Glutamatergic neuron (in vitro differentiated cells): ENCODE data around the gene EXPH5. TPM values are rescaled to one million over a fixed set of nuclear protein-coding genes. Genes with fewer than 3 reads are reported as not detected.

Experiments used
- DNase-seq: peaks from one replicate; pipeline ENCODE4 v3.0.0; 2022
- H3K27ac Mint-ChIP-seq: one replicate; pipeline ENCODE4 v1.8.0; 2020; ENCODE audit warnings: mild to moderate bottlenecking, mixed read lengths, inconsistent platforms; ENCODE audit not compliant: unreplicated experiment
- H3K27me3 Mint-ChIP-seq: one replicate; pipeline ENCODE4 v1.8.0; 2020; ENCODE audit warnings: mild to moderate bottlenecking, moderate library complexity, mixed read lengths, inconsistent platforms; ENCODE audit not compliant: unreplicated experiment
- H3K36me3 Mint-ChIP-seq: one replicate; pipeline ENCODE4 v1.8.0; 2020; ENCODE audit warnings: mild to moderate bottlenecking, mixed read lengths, inconsistent platforms; ENCODE audit not compliant: unreplicated experiment
- H3K4me1 Mint-ChIP-seq: one replicate; pipeline ENCODE4 v1.8.0; 2020; ENCODE audit warnings: mild to moderate bottlenecking, low read depth, mixed read lengths, inconsistent platforms; ENCODE audit not compliant: unreplicated experiment
- H3K4me3 Mint-ChIP-seq: one replicate; pipeline ENCODE4 v1.8.0; 2020; ENCODE audit warnings: mild to moderate bottlenecking, mixed read lengths, inconsistent platforms; ENCODE audit not compliant: unreplicated experiment
- H3K9me3 Mint-ChIP-seq: one replicate; pipeline ENCODE4 v1.8.0; 2020; ENCODE audit warnings: mild to moderate bottlenecking, moderate library complexity, mixed read lengths, inconsistent platforms; ENCODE audit not compliant: unreplicated experiment
- CTCF ChIP-seq: fragments of 200-600 bp; sonication (generic); IDR thresholded peaks from one replicate; pipeline ENCODE4 v1.5.0; 2021; ENCODE audit not compliant: partially characterized antibody, unreplicated experiment
- total RNA-seq: library from RNA; stranded (reverse); fragmentation: NEBNext Ultra II Directional; extraction: Animal tissue kit (Norgen Biotek cat#: 25700); gene quantifications from one replicate; pipeline ENCODE4 v1.2.1, GENCODE V29; 2021; ENCODE audit not compliant: unreplicated experiment

The EXPH5 gene
- total RNA-seq, 1 donor from 2014 or later = 0.44 TPM

DNA sequence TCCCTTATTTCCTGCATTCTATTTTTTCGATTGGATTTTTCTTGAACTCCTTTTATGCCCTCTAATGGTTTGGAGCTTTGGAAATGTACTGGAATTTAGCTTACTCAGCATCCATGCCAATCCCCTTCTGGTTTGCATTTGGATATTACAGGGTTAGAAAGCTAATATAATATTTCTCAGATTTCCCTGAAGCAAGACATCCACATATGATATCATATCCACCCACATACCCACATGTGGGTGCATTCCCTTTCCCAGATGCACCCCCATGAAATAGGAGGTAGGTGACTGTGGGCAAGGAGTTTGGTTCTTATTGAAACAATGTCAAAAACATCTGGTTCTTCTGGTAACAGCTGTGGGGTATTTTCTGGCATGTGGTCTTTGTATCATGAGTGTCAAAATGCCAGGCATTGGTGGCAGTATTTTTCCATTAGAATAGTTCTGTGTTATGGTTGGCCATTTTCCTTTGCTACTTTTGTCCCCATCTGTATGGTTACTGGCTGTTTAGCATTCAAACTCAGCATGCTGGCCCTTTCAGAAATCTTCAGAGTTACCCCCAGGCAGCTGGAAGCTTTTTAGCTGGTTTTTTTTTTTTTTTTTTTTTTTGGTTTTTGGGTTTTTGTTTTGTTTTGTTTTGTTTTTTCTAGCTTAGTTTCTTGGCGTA, 38.6 kb upstream of the EXPH5 start:
- no peak for TF ChIP-seq CTCF
- H3K9me3 Mint-ChIP-seq = no peaks in the 10 kb centered on the region
- H3K36me3 Mint-ChIP-seq = peaks cover 7% of the 10 kb centered on the region
- no peaks in the 10 kb centered on the region for H3K4me1 Mint-ChIP-seq
- no peaks in the 10 kb centered on the region for H3K27me3 Mint-ChIP-seq
- no peak for DNase-seq
- no peak overlapping the region for H3K4me3 Mint-ChIP-seq
- H3K27ac Mint-ChIP-seq = no peak overlapping the region

DNA sequence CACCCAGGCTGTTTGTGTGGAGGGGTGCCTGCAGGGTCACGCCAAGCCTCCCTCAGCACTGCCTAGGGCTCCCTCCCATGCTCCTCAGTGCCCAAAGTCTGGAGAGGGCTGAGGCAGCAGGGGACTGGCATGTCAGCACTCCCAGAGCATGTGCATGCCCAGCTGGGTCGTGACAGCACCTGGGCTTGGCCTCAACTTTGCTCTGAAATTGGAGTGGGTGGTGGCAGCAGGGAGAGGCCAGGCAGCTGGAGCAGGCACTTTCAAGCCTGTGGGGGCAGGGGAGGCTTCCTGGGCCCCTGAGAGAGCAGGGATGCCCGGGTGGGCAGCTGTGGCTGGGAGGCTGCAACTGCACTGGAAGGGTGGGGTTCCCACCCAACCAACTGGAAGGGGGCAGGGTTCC, 35.7 kb upstream of the EXPH5 start:
- Mint-ChIP-seq H3K27me3 (no peaks in the 10 kb centered on the region), H3K36me3 (peaks cover 7% of the 10 kb centered on the region), H3K9me3 (no peaks in the 10 kb centered on the region), H3K4me1 (no peaks in the 10 kb centered on the region), H3K27ac (no peak overlapping the region), H3K4me3 (no peak overlapping the region)
- DNase-seq = no peak
- no peak for TF ChIP-seq CTCF

DNA sequence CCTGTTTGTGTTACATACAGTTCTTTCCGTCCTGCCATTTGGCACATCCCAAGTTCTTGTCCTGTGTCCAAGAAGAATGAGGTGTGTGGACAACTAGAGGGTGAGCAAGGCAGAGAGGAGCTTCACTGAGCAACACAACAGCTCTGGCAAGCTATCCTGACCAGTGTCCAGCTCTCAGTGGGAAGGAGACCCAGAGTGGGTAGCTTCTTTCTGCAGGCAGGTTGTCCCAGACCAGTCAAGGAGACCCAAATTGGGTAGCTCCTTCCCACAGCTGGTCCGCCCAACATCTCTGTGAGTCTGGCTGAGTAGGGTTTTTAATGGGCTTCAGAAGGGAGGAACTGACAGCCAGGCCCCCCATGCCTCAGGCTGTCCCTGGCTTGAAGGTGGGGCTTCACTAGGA, 35.2 kb upstream of the EXPH5 start:
- H3K4me1 Mint-ChIP-seq = no peaks in the 10 kb centered on the region
- no peak overlapping the region for H3K4me3 Mint-ChIP-seq
- H3K27me3 Mint-ChIP-seq = no peaks in the 10 kb centered on the region
- no peak overlapping the region for H3K27ac Mint-ChIP-seq
- peaks cover 7% of the 10 kb centered on the region for H3K36me3 Mint-ChIP-seq
- DNase-seq = no peak
- TF ChIP-seq CTCF = no peak
- H3K9me3 Mint-ChIP-seq = no peaks in the 10 kb centered on the region

DNA sequence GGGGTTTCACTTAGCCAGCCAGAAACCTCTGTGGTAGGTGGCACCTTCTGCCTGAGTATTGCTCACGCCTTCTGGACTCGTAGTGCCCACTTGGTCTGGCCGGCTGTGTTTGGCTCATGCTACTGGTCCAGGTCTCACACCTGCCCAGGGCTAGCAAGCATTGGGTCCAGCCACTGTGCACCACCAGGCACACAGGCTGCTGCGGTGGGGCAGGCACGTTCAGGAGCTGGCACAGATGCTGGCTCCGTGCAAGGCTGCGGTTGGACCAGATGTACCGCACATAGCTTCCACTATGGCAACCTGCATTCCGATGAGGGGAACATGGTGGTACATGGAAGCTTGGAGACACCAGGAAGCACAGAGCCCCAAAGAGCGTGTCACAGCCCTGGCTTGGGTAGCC, 34.8 kb upstream of the EXPH5 start:
- Mint-ChIP-seq H3K4me1 (no peaks in the 10 kb centered on the region), H3K27ac (no peak overlapping the region), H3K36me3 (peaks cover 7% of the 10 kb centered on the region), H3K27me3 (no peaks in the 10 kb centered on the region), H3K9me3 (no peaks in the 10 kb centered on the region), H3K4me3 (no peak overlapping the region)
- TF ChIP-seq CTCF = no peak
- DNase-seq = no peak

- no peak overlapping the region for H3K27ac Mint-ChIP-seq
- no peaks in the 10 kb centered on the region for H3K4me1 Mint-ChIP-seq
- H3K4me3 Mint-ChIP-seq = no peak overlapping the region
- peaks cover 7% of the 10 kb centered on the region for H3K36me3 Mint-ChIP-seq
- DNase-seq = no peak
- TF ChIP-seq CTCF = no peak
- no peaks in the 10 kb centered on the region for H3K27me3 Mint-ChIP-seq
- H3K9me3 Mint-ChIP-seq = no peaks in the 10 kb centered on the region
These were observed 30.8 kb upstream of the EXPH5 start for GRCh38 chr11:108624196-108624925.
